ENCODE measurements around the gene RBM12.
"Not testable (repeated sequence)": the region's sequence is repeated elsewhere in the genome, so short reads cannot be mapped to it uniquely, and the experiment has no call there.

The RBM12 gene, protein sequence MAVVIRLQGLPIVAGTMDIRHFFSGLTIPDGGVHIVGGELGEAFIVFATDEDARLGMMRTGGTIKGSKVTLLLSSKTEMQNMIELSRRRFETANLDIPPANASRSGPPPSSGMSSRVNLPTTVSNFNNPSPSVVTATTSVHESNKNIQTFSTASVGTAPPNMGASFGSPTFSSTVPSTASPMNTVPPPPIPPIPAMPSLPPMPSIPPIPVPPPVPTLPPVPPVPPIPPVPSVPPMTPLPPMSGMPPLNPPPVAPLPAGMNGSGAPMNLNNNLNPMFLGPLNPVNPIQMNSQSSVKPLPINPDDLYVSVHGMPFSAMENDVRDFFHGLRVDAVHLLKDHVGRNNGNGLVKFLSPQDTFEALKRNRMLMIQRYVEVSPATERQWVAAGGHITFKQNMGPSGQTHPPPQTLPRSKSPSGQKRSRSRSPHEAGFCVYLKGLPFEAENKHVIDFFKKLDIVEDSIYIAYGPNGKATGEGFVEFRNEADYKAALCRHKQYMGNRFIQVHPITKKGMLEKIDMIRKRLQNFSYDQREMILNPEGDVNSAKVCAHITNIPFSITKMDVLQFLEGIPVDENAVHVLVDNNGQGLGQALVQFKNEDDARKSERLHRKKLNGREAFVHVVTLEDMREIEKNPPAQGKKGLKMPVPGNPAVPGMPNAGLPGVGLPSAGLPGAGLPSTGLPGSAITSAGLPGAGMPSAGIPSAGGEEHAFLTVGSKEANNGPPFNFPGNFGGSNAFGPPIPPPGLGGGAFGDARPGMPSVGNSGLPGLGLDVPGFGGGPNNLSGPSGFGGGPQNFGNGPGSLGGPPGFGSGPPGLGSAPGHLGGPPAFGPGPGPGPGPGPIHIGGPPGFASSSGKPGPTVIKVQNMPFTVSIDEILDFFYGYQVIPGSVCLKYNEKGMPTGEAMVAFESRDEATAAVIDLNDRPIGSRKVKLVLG

DNA sequence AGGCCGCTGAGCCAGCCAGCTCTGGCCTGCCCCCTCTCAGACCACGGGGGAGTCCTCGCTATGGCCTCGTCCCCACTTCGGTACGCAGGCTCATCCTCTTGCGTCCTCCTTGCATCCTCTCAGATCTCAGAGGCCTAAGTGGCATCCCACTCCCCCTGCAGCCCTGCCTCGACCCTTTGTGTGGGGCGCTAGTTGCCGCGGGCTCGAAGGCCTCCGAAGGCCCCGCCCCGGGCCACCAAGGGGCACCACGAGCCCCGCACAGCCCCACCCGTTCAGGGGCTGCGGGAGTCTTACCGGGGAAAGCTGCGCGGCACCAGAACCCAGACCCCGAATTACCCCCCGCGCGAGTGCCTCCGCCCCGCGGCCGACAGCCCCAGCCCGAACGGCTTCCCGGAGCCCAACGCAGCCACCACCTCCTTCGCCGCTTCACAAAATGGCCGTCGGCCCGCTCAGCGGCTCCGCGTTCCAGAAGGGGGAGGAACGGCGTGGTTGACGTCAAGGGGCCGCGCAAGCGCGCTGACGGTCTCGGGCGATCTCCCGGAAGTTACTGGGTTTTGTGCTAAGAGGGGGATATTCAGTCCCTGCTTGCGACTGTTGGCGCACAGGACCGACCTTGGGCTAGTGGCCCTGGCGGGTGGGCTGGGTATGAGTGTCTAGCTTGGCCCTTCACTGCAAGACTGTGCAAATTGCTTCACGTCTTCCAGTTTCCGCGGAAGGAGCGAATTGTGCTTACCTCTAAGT, at the start of gene RBM12, which contains the start of gene CPNE1:
Gene RBM12, minus strand, starts transcription at position 435 of the 741 bp plus-strand sequence. CDS start 9,578 bp downstream, outside the sequence.
Gene CPNE1, minus strand, starts transcription at position 435 of the 741 bp plus-strand sequence. CDS start 31,977 bp downstream, outside the sequence.
- H3K9ac ChIP-seq (ENCODE audit: low read depth, low read length): peak within 1 kb of the TSS; percentile 89
- H3K9me3 ChIP-seq (ENCODE audit: control insufficient read depth, insufficient read depth, low read length): no peaks in the 10 kb centered on the region
- peaks cover 18% of the 10 kb centered on the region; the same call in 1 of the 2 replicates for H3K4me1 ChIP-seq (ENCODE audit: insufficient read depth, low read length)
- H3K36me3 ChIP-seq (ENCODE audit: insufficient read depth, low read length): peaks cover 6% of the 10 kb centered on the region

DNA sequence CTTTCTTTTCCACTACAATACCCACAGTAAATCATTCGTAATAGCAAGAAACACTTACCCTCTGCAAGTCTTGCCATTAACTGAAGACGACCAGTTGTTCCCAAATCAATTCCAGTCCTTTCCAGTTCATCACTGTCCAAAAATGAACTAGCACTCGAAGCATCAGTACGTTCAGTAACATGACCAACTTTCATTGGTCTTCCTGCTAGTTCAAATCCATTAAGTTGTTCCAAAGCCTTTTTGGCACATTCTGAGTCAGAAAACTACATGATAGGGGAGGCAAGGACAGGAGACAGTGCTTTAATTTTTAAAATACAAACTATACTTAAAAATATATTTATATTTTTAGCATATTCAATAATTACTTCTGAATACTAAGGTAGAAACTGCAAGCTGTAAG, 49.4 kb upstream of the RBM12 start:
- H3K9ac ChIP-seq (ENCODE audit: low read depth, low read length): no peak overlapping the region
- H3K4me1 ChIP-seq (ENCODE audit: insufficient read depth, low read length): no peaks in the 10 kb centered on the region
- H3K9me3 ChIP-seq (ENCODE audit: control insufficient read depth, insufficient read depth, low read length): no peaks in the 10 kb centered on the region
- H3K36me3 ChIP-seq (ENCODE audit: insufficient read depth, low read length): peaks cover 60% of the 10 kb centered on the region

- not testable (repeated sequence) for H3K9ac ChIP-seq (ENCODE audit: low read depth, low read length); H3K9me3 ChIP-seq (ENCODE audit: control insufficient read depth, insufficient read depth, low read length); H3K4me1 ChIP-seq (ENCODE audit: insufficient read depth, low read length)
- H3K36me3 ChIP-seq (ENCODE audit: insufficient read depth, low read length): peaks cover 52% of the 10 kb centered on the region
Measured at GRCh38 chr20:35713120-35713519, 48.4 kb upstream of the RBM12 start.

- Histone ChIP-seq H3K4me1 (ENCODE audit: insufficient read depth, low read length) (no peaks in the 10 kb centered on the region), H3K9me3 (ENCODE audit: control insufficient read depth, insufficient read depth, low read length) (no peaks in the 10 kb centered on the region), H3K9ac (ENCODE audit: low read depth, low read length) (no peak overlapping the region), H3K36me3 (ENCODE audit: insufficient read depth, low read length) (peaks cover 46% of the 10 kb centered on the region)
Measured at GRCh38 chr20:35711588-35712209, 47.0 kb upstream of the RBM12 start.

DNA sequence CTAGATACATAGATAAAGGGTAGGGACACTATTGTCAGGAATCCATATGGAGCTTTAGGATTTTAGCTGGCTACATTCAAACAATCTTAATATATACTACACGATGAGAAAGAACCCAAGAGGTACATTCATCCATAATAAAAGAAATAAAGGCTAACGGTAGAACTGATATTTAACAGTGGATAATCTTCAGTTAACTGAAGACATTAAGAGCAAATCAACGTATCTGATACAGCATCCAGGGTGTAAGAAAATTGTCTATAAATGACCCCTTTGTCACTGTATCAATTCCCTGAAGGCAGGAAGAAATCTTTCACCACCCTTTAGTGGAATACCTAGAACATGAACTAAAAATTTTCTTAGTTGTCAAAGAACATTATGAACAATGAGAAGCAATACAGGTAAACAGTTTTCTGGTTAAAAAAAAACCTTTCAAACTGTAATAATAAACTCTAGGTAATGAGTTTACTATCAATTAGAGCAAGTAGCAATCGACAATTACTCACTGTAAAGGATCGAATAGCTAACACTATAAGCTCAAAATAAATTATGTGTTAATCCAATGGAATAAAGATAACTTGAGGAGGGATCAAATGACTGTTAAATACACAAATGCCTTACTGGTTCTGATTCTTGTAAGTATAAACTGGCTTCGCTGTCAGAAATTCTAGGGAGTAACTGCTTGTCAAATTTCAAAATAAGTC, 46.3 kb upstream of the RBM12 start:
- H3K4me1 ChIP-seq (ENCODE audit: insufficient read depth, low read length): no peaks in the 10 kb centered on the region
- no peaks in the 10 kb centered on the region for H3K9me3 ChIP-seq (ENCODE audit: control insufficient read depth, insufficient read depth, low read length)
- peaks cover 44% of the 10 kb centered on the region for H3K36me3 ChIP-seq (ENCODE audit: insufficient read depth, low read length)
- H3K9ac ChIP-seq (ENCODE audit: low read depth, low read length): no peak overlapping the region

DNA sequence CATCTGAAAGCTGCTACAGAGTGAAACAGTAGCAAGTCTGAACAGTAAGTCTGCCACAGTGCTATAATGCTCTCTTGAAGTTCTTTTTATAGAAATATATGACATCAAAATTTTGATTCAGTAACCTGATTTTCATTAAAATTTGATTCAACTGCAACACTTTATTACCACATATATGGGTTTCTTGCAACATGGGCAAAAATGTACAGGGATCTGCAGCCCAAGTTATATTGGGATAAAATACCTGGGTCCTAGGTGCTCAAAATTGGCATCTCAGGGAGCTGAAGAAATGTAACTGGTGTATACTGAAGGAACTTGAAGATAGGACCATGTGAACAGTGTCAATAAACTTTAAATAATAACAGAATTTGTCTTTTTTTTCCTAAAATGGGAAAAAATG, 45.3 kb upstream of the RBM12 start:
- Histone ChIP-seq H3K36me3 (ENCODE audit: insufficient read depth, low read length) (peaks cover 36% of the 10 kb centered on the region), H3K9ac (ENCODE audit: low read depth, low read length) (no peak overlapping the region), H3K4me1 (ENCODE audit: insufficient read depth, low read length) (no peaks in the 10 kb centered on the region), H3K9me3 (ENCODE audit: control insufficient read depth, insufficient read depth, low read length) (no peaks in the 10 kb centered on the region)

DNA sequence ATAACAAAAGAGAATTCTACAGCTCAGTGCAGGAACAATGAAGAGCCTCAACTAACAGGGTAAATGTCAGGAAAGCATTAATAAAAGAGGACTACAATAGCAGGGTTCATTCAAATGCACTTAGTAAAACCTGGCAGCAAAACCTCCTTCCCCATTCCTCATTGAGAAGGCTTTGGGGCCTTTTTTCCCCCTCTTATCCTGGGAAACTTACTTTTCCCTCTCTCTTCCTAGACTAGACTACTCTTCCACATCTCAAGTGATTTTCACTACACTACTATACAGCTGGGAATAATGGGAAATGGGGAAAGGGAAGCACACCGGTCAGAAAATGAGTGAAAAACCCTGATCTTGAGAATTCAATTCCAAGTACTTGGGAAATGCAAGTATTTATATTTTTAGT, 44.6 kb upstream of the RBM12 start:
- H3K4me1 ChIP-seq (ENCODE audit: insufficient read depth, low read length): no peaks in the 10 kb centered on the region
- H3K36me3 ChIP-seq (ENCODE audit: insufficient read depth, low read length): peaks cover 41% of the 10 kb centered on the region
- H3K9ac ChIP-seq (ENCODE audit: low read depth, low read length): no peak overlapping the region
- no peaks in the 10 kb centered on the region for H3K9me3 ChIP-seq (ENCODE audit: control insufficient read depth, insufficient read depth, low read length)

DNA sequence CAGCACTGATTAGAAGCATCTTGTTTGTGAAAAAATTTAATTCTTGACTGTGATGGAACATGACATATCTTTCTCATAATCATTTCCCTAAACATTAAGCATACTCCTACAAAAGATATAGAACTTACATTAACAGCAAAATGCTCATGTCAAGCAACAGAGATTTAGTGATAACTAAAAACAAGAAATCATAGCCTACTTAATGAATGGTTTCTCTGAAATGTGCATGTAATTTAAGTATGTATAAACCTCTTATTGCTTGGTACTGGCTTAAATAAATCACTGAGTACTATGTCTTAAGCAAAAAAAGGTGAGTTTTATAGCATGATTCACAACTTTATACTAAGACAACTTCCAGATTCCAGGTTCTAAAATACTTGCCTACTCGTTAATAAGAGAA, 43.8 kb upstream of the RBM12 start:
- Histone ChIP-seq H3K4me1 (ENCODE audit: insufficient read depth, low read length) (no peaks in the 10 kb centered on the region), H3K9me3 (ENCODE audit: control insufficient read depth, insufficient read depth, low read length) (no peaks in the 10 kb centered on the region), H3K9ac (ENCODE audit: low read depth, low read length) (no peak overlapping the region), H3K36me3 (ENCODE audit: insufficient read depth, low read length) (peaks cover 35% of the 10 kb centered on the region)

- not testable (repeated sequence) for H3K9me3 ChIP-seq (ENCODE audit: control insufficient read depth, insufficient read depth, low read length); H3K4me1 ChIP-seq (ENCODE audit: insufficient read depth, low read length); H3K9ac ChIP-seq (ENCODE audit: low read depth, low read length)
- peaks cover 36% of the 10 kb centered on the region for H3K36me3 ChIP-seq (ENCODE audit: insufficient read depth, low read length)
Measured at GRCh38 chr20:35706591-35707529, 42.2 kb upstream of the RBM12 start.

GRCh38 chr20:35705894-35706293, 41.2 kb upstream of the RBM12 start:
- not testable (repeated sequence) for H3K9me3 ChIP-seq (ENCODE audit: control insufficient read depth, insufficient read depth, low read length); H3K9ac ChIP-seq (ENCODE audit: low read depth, low read length); H3K4me1 ChIP-seq (ENCODE audit: insufficient read depth, low read length)
- peaks cover 29% of the 10 kb centered on the region for H3K36me3 ChIP-seq (ENCODE audit: insufficient read depth, low read length)

GRCh38 chr20:35704514-35705261, 40.0 kb upstream of the RBM12 start:
- Histone ChIP-seq H3K9me3 (ENCODE audit: control insufficient read depth, insufficient read depth, low read length) (no peaks in the 10 kb centered on the region), H3K4me1 (ENCODE audit: insufficient read depth, low read length) (no peaks in the 10 kb centered on the region; the same call in 1 of the 2 replicates), H3K9ac (ENCODE audit: low read depth, low read length) (no peak overlapping the region), H3K36me3 (ENCODE audit: insufficient read depth, low read length) (peaks cover 26% of the 10 kb centered on the region)

Measured in ES-I3 (cell line).